ENCODE measurements around the gene HOXB2.

The HOXB2 gene

GRCh38 chr17:48564188-48565021 lies 19.5 kb upstream of the HOXB2 start:
- TF ChIP-seq CTCF (IDR thresholded peaks at IDR 0.05; ENCODE audit: insufficient read depth, missing control alignments) = no peak
- DNase-seq (ENCODE audit: insufficient read length, low spot score) = no peak
- FAIRE-seq = no peak

GRCh38 chr17:48563867-48564187 lies 18.9 kb upstream of the HOXB2 start:
- no peak for TF ChIP-seq CTCF (IDR thresholded peaks at IDR 0.05; ENCODE audit: insufficient read depth, missing control alignments)
- no peak for FAIRE-seq
- DNase-seq (ENCODE audit: insufficient read length, low spot score) = no peak

GRCh38 chr17:48563385-48563838 lies 18.5 kb upstream of the HOXB2 start:
- FAIRE-seq (no peak), DNase-seq (ENCODE audit: insufficient read length, low spot score) (no peak)
- TF ChIP-seq CTCF (IDR thresholded peaks at IDR 0.05; ENCODE audit: insufficient read depth, missing control alignments) = no peak

GRCh38 chr17:48562934-48563333 lies 18.0 kb upstream of the HOXB2 start:
- no peak for TF ChIP-seq CTCF (IDR thresholded peaks at IDR 0.05; ENCODE audit: insufficient read depth, missing control alignments)
- FAIRE-seq = no peak
- no peak for DNase-seq (ENCODE audit: insufficient read length, low spot score)

GRCh38 chr17:48561884-48562810 lies 17.2 kb upstream of the HOXB2 start:
- DNase-seq (ENCODE audit: insufficient read length, low spot score) = no peak
- no peak for FAIRE-seq
- no peak for TF ChIP-seq CTCF (IDR thresholded peaks at IDR 0.05; ENCODE audit: insufficient read depth, missing control alignments)

GRCh38 chr17:48559840-48560817 lies 15.2 kb upstream of the HOXB2 start:
- TF ChIP-seq CTCF (IDR thresholded peaks at IDR 0.05; ENCODE audit: insufficient read depth, missing control alignments) = no peak

More at GRCh38 chr17:48559840-48560817, 15.2 kb upstream of the HOXB2 start:
- no peak for FAIRE-seq
- DNase-seq (ENCODE audit: insufficient read length, low spot score) = no peak
